ENCODE results near the gene GPR137.

GRCh38 chr11:64313491-64314145 lies 28.0 kb downstream of the GPR137 start:
- no peak for TF ChIP-seq CTCF (IDR thresholded peaks at IDR 0.05 in 2 of 3, conservative IDR thresholded peaks at IDR 0.05 in 1 of 3; ENCODE audit: control insufficient read depth in 2 of 3, extremely low read depth in 1 of 3, insufficient read depth in 1 of 3, low read depth in 3 of 3, low read length in 3 of 3)
- no peak for TF ChIP-seq PAX8 (IDR thresholded peaks at IDR 0.05)
- no peak for TF ChIP-seq ETV6 (conservative IDR thresholded peaks at IDR 0.05 in 1 of 2, IDR thresholded peaks at IDR 0.05 in 1 of 2; ENCODE audit: borderline replicate concordance in 1 of 2, low read depth in 1 of 2)
- TF ChIP-seq JUNB (IDR thresholded peaks at IDR 0.05) = no peak
- no peak for TF ChIP-seq TAF1 (IDR thresholded peaks at IDR 0.05; ENCODE audit: borderline replicate concordance, low read depth, low read length)
- TF ChIP-seq ATF2 (IDR thresholded peaks at IDR 0.05; ENCODE audit: low read length) = no peak
- TF ChIP-seq POLR2AphosphoS5 (IDR thresholded peaks at IDR 0.05; ENCODE audit: low read length) = no peak
